ENCODE data around the gene MAPK10. TPM values are rescaled to one million over a fixed set of nuclear protein-coding genes. Genes with fewer than 3 reads are reported as not detected.

MAPK10 gene
- total and polyA plus RNA-seq, 2 donors (not counting 3 experiments of a cell fraction or from before 2014, with no cell fraction given): 0.17 TPM; not detected in 1

GRCh38 chr4:86283371-86283770, 76.5 kb downstream of the MAPK10 start:
- Histone ChIP-seq H2AFZ (ENCODE audit: low read depth, low read length) (no peak overlapping the region), H3K36me3 (ENCODE audit: control insufficient read depth in 2 of 2, extremely low read depth in 1 of 2, insufficient read depth in 2 of 2, low read length in 2 of 2) (no peaks in the 10 kb centered on the region), H3K9ac (replicated peaks; ENCODE audit: extremely low read depth, insufficient read depth, low read length) (no peak overlapping the region), H3K4me3 (replicated peaks in 1 of 3; ENCODE audit: insufficient read depth in 1 of 3, low read depth in 1 of 3, low read length in 3 of 3) (no peak overlapping the region), H3K27me3 (ENCODE audit: control insufficient read depth in 2 of 2, insufficient read depth in 2 of 2, low read length in 2 of 2) (no peaks in the 10 kb centered on the region), H3K9me3 (replicated peaks; ENCODE audit: control insufficient read depth, insufficient read depth, low read length) (no peaks in the 10 kb centered on the region), H4K20me1 (replicated peaks; ENCODE audit: control insufficient read depth, extremely low read depth, insufficient read depth, low read length) (no peaks in the 10 kb centered on the region), H3K27ac (ENCODE audit: insufficient read depth, low read depth, low read length) (no peak overlapping the region), H3K4me2 (ENCODE audit: insufficient read depth, low read length) (no peak overlapping the region), H3K79me2 (ENCODE audit: control insufficient read depth, insufficient read depth, low read length) (no peaks in the 10 kb centered on the region), H3K4me1 (ENCODE audit: control insufficient read depth, extremely low read depth, insufficient read depth, low read length) (no peaks in the 10 kb centered on the region), H3K9me1 (replicated peaks; ENCODE audit: control insufficient read depth, extremely low read depth, insufficient read depth, low read length) (no peaks in the 10 kb centered on the region)
- POLR2A ChIA-PET: no interaction called here
- TF ChIP-seq POLR2A (IDR thresholded peaks at IDR 0.05; ENCODE audit: low read depth, low read length): no peak
- TF ChIP-seq MAX (IDR thresholded peaks at IDR 0.05; ENCODE audit: insufficient read depth, insufficient read length): no peak
- no peak for TF ChIP-seq JUN (IDR thresholded peaks at IDR 0.05; ENCODE audit: borderline replicate concordance, insufficient read depth, insufficient read length, low read depth)
- no peak for TF ChIP-seq FOS (IDR thresholded peaks at IDR 0.05; ENCODE audit: borderline replicate concordance, insufficient read depth, low read length)
- TF ChIP-seq EZH2 (IDR thresholded peaks at IDR 0.05; ENCODE audit: borderline replicate concordance, low read depth, low read length, severe bottlenecking): no peak
- no peak for TF ChIP-seq POLR2AphosphoS5 (IDR thresholded peaks at IDR 0.05; ENCODE audit: insufficient read depth, low read depth, low read length)
- no peak for TF ChIP-seq GATA2 (IDR thresholded peaks at IDR 0.05; ENCODE audit: insufficient read depth, insufficient read length, low read depth, low read length)
- TF ChIP-seq MYC (IDR thresholded peaks at IDR 0.05; ENCODE audit: low read depth, low read length): no peak
- no peak for DNase-seq (ENCODE audit: low read depth, low spot score)
- CTCF ChIA-PET: no interaction called here
- intact Hi-C loops (cut with micrococcal nuclease): no loop called here
- BruUV-seq (replicated peaks): no TSS peak
- dilution Hi-C loops (cut with MboI; ENCODE audit: extremely low pct_ligation_motif_present, low sequenced_read_pairs): no loop called here
- FAIRE-seq: no peak

GRCh38 chr4:86280246-86280645, 79.6 kb downstream of the MAPK10 start:
- Histone ChIP-seq H3K79me2 (ENCODE audit: control insufficient read depth, insufficient read depth, low read length) (no peaks in the 10 kb centered on the region), H3K4me2 (ENCODE audit: insufficient read depth, low read length) (no peak overlapping the region), H3K36me3 (ENCODE audit: control insufficient read depth in 2 of 2, extremely low read depth in 1 of 2, insufficient read depth in 2 of 2, low read length in 2 of 2) (no peaks in the 10 kb centered on the region), H3K27ac (ENCODE audit: insufficient read depth, low read depth, low read length) (no peak overlapping the region), H3K9ac (replicated peaks; ENCODE audit: extremely low read depth, insufficient read depth, low read length) (no peak overlapping the region), H3K9me3 (replicated peaks; ENCODE audit: control insufficient read depth, insufficient read depth, low read length) (no peaks in the 10 kb centered on the region), H2AFZ (ENCODE audit: low read depth, low read length) (no peak overlapping the region), H4K20me1 (replicated peaks; ENCODE audit: control insufficient read depth, extremely low read depth, insufficient read depth, low read length) (no peaks in the 10 kb centered on the region), H3K9me1 (replicated peaks; ENCODE audit: control insufficient read depth, extremely low read depth, insufficient read depth, low read length) (no peaks in the 10 kb centered on the region), H3K4me1 (ENCODE audit: control insufficient read depth, extremely low read depth, insufficient read depth, low read length) (no peaks in the 10 kb centered on the region), H3K4me3 (replicated peaks in 1 of 3; ENCODE audit: insufficient read depth in 1 of 3, low read depth in 1 of 3, low read length in 3 of 3) (no peak overlapping the region), H3K27me3 (ENCODE audit: control insufficient read depth in 2 of 2, insufficient read depth in 2 of 2, low read length in 2 of 2) (no peaks in the 10 kb centered on the region)
- FAIRE-seq: no peak
- dilution Hi-C loops (cut with MboI; ENCODE audit: extremely low pct_ligation_motif_present, low sequenced_read_pairs) (no loop called here), intact Hi-C loops (cut with micrococcal nuclease) (no loop called here)
- ChIA-PET POLR2A (no interaction called here), CTCF (no interaction called here)
- TF ChIP-seq POLR2AphosphoS5 (IDR thresholded peaks at IDR 0.05; ENCODE audit: insufficient read depth, low read depth, low read length) (no peak), MYC (IDR thresholded peaks at IDR 0.05; ENCODE audit: low read depth, low read length) (no peak)
- BruUV-seq (replicated peaks): no TSS peak
- DNase-seq (ENCODE audit: low read depth, low spot score): no peak

Measured in endothelial cell of umbilical vein (primary cell).